HG02610 (cell line): ENCODE results near the gene DDA1.

ENCODE experiments used
- ATAC-seq: cut with Tn5 transposase; IDR thresholded peaks from one replicate; pipeline ENCODE4 v1.9.1; 2021; ENCODE audit warnings: mild to moderate bottlenecking, moderate library complexity; ENCODE audit not compliant: unreplicated experiment

The DDA1 gene

GRCh38 chr19:17328517-17329365, 19.4 kb downstream of the DDA1 start:
- ATAC-seq: no peak

DNA sequence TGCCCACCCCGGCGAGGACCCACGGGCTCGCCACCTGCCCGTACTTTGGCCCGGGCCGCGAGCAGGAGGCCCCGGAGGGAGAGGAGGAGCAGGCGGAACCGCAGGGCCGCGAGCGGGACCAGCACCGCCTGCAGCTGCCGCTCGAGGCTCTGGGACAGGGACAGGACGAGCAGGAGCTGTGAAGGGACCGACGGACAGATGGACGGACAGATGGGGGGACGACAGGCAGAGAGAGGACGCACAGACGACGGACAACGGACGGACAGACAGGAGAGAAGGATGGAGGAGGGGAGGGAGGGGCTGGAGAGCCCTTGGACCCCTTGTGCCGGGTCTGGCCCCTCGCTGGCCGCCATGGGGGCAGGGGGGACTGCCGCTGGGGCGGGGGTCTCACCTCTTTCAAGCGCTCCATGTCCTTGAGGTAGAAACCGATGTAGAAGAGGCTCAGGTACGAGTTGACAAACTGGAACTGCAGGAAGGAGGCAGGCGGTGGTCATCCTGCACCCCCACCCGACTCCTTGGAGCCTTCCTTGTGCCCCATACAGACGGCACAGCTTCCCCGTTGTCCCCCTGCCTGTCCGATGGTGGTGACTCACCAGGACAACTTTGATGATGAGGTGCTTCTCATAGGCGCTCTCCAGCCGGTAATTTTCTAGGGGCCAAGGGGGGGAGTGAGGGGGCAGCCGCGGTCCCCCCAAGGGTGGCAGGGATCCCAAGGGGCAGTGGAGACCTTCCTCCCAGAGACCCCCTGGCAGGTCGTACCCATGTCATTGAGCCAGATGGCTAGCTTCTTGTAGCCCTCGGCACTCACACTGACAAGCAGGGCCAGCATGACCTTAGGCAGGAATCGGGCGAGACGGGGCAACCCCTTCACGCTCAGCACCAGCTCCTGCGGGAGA, 20.3 kb downstream of the DDA1 start:
- ATAC-seq: no peak

DNA sequence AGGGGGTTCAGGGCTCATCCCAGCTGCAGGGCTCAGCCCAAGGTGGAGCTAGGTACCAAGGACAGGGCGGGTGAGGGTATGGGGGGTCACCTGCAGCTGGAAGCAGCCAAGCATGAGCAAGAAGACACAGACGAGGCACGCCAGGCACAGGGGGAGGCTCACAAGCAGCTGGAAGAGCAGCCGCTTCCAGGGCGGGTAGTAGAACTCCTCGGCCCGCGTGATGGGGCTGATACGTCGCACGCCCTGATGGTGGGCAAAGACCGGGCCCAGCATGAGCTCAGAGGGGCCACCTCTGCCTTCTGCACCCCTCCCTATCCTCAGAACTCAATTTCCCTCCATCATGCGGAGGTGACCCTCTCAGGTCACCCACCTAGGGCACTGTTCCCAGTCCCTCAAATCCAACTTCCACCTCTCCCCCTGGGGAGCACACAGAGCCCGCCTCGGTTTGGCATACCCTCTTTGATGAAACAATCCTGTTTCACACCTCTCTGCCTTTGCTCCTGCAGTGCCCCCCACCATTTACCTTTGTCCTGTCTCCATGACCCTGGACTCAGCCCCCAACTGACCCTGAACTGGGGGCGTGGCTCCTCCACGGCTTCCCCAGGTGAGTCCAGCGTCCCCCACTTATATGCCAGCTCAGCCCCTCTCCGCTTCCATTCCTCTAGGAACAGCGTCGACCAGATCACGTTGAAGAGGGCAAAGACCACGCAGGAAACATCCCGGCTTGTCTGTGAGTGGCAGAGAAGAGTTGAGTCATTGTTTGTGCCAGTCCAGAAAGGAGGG, 21.1 kb downstream of the DDA1 start:
- no peak for ATAC-seq

DNA sequence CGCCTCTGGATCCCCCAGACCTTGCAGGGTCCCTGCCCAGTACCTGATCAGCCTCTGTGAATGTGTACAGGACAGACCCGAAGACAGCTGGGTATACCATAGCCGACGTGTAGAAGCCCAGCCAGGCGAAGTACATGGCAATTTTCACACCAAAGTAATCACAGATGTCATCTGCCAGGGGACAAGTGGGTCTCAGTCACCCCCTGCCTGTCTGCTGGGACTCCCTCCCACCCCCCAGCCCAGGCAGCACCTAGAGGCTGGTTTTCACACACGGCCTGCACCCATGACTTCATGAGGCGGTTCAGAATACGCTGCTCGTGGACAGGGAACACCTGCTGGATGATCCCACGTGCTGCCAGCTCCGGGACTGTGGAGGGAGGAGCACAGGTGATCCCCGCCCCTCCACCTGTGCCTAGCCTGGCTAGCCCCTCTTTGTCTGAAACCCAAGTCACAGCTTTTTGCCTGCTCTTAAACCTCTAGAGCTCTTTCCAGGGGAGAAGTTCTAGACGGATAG, 21.7 kb downstream of the DDA1 start:
- no peak for ATAC-seq

DNA sequence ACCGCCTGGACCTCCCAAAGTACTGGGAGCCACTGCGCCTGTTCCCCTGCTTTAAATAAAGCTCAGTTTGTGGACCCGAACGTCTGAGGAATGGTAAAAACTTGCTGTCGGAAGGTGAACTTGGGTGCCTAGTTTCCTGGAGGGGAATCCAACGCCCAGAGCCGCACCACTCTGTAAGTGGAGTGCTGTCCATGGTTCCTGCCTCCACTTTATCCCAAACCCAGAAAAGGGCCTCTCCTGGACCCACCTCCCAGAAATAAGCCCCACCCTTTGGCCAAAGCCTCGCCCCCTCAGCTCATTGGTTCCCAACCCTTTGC, 23.0 kb downstream of the DDA1 start:
- ATAC-seq: no peak

GRCh38 chr19:17332677-17333581, 23.6 kb downstream of the DDA1 start:
- ATAC-seq: no peak

GRCh38 chr19:17333611-17334413, 24.4 kb downstream of the DDA1 start:
- ATAC-seq: no peak

GRCh38 chr19:17334414-17335409, 25.3 kb downstream of the DDA1 start, which contains the start of gene ANO8:
TSS of gene ANO8 (minus strand) at chr19:17334855. CDS start at chr19:17334670, 185 bp downstream.
- peak; percentile 46 for ATAC-seq

DNA sequence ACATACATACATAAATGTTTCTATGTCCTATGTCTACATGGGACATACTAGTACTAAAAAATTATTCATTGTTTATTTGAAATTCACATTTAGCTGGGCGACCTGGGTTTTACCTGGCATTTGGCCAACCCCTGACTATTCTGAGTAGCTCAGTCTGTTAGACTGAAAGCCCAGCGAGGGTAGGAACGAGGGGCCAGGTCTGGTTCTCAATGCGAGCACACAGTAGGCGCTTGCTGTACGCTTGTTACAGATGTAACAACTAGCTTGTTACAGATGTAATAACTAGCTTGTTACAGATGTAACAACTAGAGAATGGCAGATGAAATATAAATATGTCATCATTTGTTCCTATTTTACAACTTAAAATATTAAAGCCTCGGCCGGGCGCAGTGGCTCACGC, 26.2 kb downstream of the DDA1 start:
- no peak for ATAC-seq

GRCh38 chr19:17336872-17337674, 27.7 kb downstream of the DDA1 start, which contains the start of gene GTPBP3:
TSS of gene GTPBP3 (plus strand) at chr19:17337553. CDS start at chr19:17337612, 59 bp downstream.
- peak; percentile 60 for ATAC-seq

- no peak for ATAC-seq
These were observed 28.5 kb downstream of the DDA1 start for GRCh38 chr19:17337675-17338432.

- no peak for ATAC-seq
These were observed 29.2 kb downstream of the DDA1 start for GRCh38 chr19:17338433-17339078.

GRCh38 chr19:17339088-17339741, 29.9 kb downstream of the DDA1 start:
- no peak for ATAC-seq

DNA sequence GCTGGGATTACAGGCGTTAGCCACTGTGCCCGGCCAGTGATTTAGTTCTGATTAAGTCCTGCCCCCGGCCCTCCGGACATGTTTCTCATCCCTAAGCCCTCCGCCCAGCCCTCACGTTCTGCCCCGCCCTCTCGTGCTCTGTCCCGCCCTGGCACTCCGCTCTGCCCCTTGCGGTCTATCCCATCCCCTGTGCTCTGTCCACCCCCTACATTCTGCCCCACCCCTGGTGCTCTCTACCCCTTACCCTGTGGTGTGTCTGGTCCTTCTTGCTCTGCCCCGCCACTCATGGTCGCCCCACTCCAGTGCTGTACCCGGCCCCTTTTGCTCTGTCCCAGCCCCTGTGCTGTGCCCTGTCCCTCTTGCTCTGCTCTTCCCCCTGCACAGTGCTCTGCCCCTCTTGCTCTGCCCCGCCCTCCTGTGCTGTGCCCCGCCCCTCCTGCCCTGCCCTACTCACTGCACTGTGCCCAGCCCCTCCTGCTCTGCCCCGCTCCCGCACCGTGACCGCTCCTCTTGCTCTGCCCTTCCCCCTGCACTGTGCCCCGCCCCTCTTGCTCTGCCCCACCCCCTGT, 31.0 kb downstream of the DDA1 start:
- ATAC-seq: no peak

DNA sequence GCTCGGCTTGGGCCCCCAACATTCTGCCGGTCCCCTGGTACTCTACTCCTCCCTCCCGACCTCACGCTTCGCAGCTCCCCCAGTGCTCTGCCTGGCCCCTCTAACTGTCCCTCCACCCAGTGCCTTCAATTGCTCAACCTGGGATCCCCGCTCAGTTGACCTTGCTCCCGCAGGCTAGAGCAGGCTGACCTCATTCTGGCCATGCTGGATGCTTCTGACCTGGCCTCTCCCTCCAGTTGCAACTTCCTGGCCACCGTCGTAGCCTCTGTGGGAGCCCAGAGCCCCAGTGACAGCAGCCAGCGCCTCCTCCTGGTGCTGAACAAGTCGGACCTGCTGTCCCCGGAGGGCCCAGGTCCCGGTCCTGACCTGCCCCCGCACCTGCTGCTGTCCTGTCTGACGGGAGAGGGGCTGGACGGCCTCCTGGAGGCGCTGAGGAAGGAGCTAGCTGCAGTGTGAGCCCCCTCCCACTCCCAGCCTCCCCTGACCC, 31.6 kb downstream of the DDA1 start:
- no peak for ATAC-seq
